ENCODE data around the gene PNPLA8. TPM values are rescaled to one million over a fixed set of nuclear protein-coding genes. Genes with fewer than 3 reads are reported as not detected.
"Not testable (repeated sequence)": the region's sequence is repeated elsewhere in the genome, so short reads cannot be mapped to it uniquely, and the experiment has no call there.

PNPLA8 gene
- total RNA-seq, 1 donor from 2014 or later, result 21.5 TPM

DNA sequence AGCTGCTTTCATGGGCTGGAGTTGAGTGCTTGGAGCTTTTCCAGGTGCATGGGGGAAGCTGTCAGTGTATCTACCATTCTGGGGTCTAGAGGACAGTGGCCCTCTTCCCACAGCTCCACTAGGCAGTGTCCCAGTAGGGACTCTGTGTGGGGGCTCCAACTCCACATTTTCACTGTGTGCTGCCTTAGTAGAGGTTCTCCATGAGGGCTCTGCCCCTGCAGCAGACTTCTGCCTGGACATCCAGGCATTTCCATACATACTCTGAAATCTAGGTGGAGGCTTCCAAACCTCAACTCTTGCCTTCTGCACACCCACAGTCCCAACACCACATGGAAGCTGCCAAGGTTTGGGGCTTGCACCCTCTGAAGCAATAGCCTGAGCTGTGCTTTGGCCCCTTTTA is 30.7 kb upstream of the PNPLA8 start:
- DNase-seq (ENCODE audit: low spot score); H3K27ac Mint-ChIP-seq; H3K4me1 Mint-ChIP-seq (ENCODE audit: low read depth); intact Hi-C loops (cut with micrococcal nuclease); H3K27me3 Mint-ChIP-seq (ENCODE audit: low read depth); H3K4me3 Mint-ChIP-seq (ENCODE audit: low read depth): not testable (repeated sequence)
- Mint-ChIP-seq H3K36me3 (ENCODE audit: low read depth) (peaks cover 44% of the 10 kb centered on the region), H3K9me3 (peaks cover 24% of the 10 kb centered on the region)

DNA sequence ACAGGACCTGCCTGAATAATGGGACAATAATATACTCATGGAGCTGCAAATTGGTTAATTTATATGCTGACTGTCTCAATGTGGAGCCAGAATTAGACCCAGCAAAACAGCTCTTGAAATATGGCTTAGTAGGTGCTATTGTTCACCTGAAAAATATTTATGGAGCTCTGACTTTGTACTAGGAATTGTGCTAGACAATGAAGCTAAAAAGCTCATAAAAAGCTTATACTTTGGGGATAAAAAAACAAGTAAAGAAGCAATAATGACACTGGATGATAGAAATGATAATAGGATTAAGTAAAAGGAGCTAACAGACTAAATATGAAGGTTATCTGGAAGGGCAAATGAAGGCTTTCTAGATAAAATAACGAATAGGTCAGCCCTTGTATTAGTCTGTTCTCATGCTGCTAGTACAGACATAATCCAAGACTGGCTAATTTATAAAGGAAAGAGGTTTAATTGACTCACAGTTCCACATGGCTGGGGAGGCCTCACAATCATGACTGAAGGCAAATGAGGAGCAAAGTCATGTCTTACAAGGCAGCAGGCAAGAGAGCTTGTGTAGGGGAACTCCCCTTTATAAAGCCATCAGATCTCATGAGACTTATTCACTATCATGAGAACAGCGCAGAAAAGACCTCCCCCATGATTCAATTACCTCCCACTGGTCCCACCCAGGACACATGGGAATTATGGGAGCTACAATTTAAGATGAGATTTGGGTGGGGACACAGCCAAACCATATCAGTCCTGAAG is 22.4 kb upstream of the PNPLA8 start:
- H3K36me3 Mint-ChIP-seq (ENCODE audit: low read depth); H3K4me3 Mint-ChIP-seq (ENCODE audit: low read depth); H3K27me3 Mint-ChIP-seq (ENCODE audit: low read depth); intact Hi-C loops (cut with micrococcal nuclease); DNase-seq (ENCODE audit: low spot score); H3K27ac Mint-ChIP-seq; H3K9me3 Mint-ChIP-seq; H3K4me1 Mint-ChIP-seq (ENCODE audit: low read depth): not testable (repeated sequence)

DNA sequence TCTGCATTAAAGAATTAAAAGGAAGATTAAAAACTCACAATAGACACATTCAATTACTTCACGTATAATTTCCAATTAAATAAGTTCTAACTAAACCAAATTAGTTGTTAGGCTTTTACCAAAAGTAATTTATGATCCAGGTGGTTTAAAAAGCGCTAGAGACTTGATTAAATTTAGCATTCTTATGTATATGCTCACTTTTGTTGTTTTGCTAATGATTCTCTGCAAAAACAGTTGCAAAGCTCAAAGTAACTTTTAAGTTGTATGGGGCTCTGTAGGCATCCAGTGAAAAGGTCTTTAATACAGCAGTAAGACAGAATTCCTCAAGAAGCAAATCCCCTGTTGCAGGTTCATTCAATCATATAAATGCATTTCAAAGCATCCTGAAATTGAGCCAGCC is 15.5 kb upstream of the PNPLA8 start:
- Mint-ChIP-seq H3K4me3 (ENCODE audit: low read depth) (no peak overlapping the region), H3K4me1 (ENCODE audit: low read depth) (no peaks in the 10 kb centered on the region), H3K27ac (no peak overlapping the region)

DNA sequence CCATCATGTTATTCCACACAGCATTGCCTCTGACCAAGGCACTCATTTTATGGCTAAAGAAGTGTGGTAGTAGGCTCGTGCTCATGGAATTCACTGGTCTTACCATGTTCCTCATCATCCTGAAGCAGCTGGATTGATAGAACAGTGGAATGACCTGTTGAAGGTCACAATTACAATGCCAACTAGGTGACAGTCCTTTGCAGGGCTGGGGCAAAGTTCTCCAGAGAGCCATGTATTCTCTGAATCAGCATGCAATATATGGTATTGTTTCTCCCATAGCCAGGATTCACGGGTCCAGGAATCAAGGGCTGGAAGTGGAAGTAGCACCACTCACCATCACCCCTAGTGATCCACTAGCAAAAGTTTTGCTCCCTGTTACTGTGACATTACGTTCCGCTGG is 12.8 kb upstream of the PNPLA8 start:
- H3K27ac Mint-ChIP-seq; H3K4me1 Mint-ChIP-seq (ENCODE audit: low read depth); H3K9me3 Mint-ChIP-seq; H3K36me3 Mint-ChIP-seq (ENCODE audit: low read depth); DNase-seq (ENCODE audit: low spot score); H3K4me3 Mint-ChIP-seq (ENCODE audit: low read depth); intact Hi-C loops (cut with micrococcal nuclease): not testable (repeated sequence)
- peaks cover 17% of the 10 kb centered on the region for H3K27me3 Mint-ChIP-seq (ENCODE audit: low read depth)

More for the DNA sequence above, 15.5 kb upstream of the PNPLA8 start:
- Mint-ChIP-seq H3K36me3 (ENCODE audit: low read depth) (no peaks in the 10 kb centered on the region), H3K9me3 (no peaks in the 10 kb centered on the region), H3K27me3 (ENCODE audit: low read depth) (peaks cover 15% of the 10 kb centered on the region)
- intact Hi-C loops (cut with micrococcal nuclease), result no loop called here
- no peak for DNase-seq (ENCODE audit: low spot score)

DNA sequence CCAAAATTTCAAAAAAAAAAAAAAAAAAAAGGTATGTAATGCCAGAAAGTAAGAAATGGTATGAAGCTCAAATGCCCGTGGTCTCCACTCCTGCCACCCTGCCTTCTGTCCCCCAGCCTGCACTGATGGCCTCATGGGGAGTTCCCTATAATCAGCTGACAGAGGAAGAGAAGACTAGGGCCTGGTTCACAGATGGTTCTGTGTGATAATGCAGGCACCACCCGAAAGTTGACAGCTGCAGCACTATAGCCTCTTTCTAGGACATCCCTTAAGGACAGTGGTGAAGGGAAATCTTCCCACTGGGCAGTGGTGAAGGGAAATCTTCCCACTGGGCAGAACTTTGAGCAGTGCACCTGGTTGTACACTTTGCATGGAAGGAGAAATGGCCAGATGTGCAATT is 12.3 kb upstream of the PNPLA8 start:
- H3K4me3 Mint-ChIP-seq (ENCODE audit: low read depth); H3K9me3 Mint-ChIP-seq; H3K27ac Mint-ChIP-seq; H3K4me1 Mint-ChIP-seq (ENCODE audit: low read depth); H3K36me3 Mint-ChIP-seq (ENCODE audit: low read depth); DNase-seq (ENCODE audit: low spot score); intact Hi-C loops (cut with micrococcal nuclease): not testable (repeated sequence)
- peaks cover 17% of the 10 kb centered on the region for H3K27me3 Mint-ChIP-seq (ENCODE audit: low read depth)

DNA sequence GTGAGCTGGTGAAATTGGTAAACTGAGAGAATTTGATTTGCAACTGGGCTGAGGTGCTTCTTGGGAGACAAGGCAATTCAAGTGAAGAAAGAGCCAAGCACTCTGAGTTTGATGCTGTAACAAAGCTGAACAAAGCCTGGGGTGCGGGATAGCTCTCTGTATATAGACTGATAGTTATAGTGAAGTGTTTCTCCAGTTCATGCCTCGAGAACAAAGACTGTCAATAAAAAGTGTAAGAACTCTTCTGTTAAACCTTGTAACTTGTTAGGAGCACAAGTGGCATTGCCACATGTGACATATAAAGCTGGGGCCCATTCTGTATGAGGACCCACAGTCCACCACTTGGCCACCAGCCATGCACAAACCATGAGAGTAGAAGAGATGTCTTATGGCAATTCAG is 11.3 kb upstream of the PNPLA8 start:
- Mint-ChIP-seq H3K9me3 (no peaks in the 10 kb centered on the region), H3K27me3 (ENCODE audit: low read depth) (peaks cover 21% of the 10 kb centered on the region), H3K4me1 (ENCODE audit: low read depth) (no peaks in the 10 kb centered on the region), H3K27ac (no peak overlapping the region), H3K36me3 (ENCODE audit: low read depth) (no peaks in the 10 kb centered on the region), H3K4me3 (ENCODE audit: low read depth) (no peak overlapping the region)
- intact Hi-C loops (cut with micrococcal nuclease), result no loop called here
- DNase-seq (ENCODE audit: low spot score), result no peak

DNA sequence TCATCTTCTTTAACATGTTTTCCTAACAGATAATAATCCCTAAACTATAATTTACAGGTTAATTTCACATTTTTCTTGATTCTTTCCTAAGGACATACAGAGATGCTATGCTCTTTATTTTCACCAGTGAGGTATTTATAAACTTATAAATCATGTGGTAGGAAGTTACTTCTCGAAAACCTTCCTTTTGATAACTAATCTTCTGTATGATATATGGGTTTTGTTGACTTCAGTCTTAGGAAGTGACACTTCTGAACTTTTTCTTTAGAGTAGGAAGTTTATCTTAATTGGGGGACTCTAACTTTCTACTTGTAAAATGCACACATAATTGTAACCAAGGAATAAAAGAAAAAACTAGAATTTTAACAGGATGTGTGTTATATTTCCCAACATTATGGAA is 9.8 kb upstream of the PNPLA8 start:
- no peak overlapping the region for H3K27ac Mint-ChIP-seq
- H3K9me3 Mint-ChIP-seq, result no peaks in the 10 kb centered on the region
- no peaks in the 10 kb centered on the region for H3K36me3 Mint-ChIP-seq (ENCODE audit: low read depth)
- intact Hi-C loops (cut with micrococcal nuclease), result no loop called here
- DNase-seq (ENCODE audit: low spot score), result no peak
- no peaks in the 10 kb centered on the region for H3K4me1 Mint-ChIP-seq (ENCODE audit: low read depth)
- H3K27me3 Mint-ChIP-seq (ENCODE audit: low read depth), result peaks cover 23% of the 10 kb centered on the region
- H3K4me3 Mint-ChIP-seq (ENCODE audit: low read depth), result no peak overlapping the region

DNA sequence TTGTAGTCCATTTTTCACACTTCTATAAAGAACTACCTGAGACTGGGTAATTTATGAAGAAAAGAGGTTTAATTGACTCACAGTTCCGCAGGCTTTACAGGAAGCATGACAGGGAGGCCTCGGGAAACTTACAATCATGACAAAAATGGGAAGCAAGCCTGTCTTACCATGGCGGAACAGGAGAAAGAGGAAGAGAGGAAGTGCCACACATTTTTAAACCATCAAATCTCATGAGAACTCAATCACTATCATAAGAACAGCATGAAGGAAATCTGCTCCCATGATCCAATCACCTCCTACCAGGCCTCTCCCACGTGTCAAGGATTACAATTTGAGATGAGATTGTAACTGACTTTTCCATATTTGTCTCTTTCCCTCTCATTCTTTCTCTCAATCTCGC is 9.3 kb upstream of the PNPLA8 start:
- Mint-ChIP-seq H3K36me3 (ENCODE audit: low read depth) (no peaks in the 10 kb centered on the region), H3K4me1 (ENCODE audit: low read depth) (no peaks in the 10 kb centered on the region), H3K27ac (no peak overlapping the region), H3K9me3 (no peaks in the 10 kb centered on the region), H3K4me3 (ENCODE audit: low read depth) (no peak overlapping the region), H3K27me3 (ENCODE audit: low read depth) (peaks cover 26% of the 10 kb centered on the region)
- intact Hi-C loops (cut with micrococcal nuclease), result no loop called here
- DNase-seq (ENCODE audit: low spot score), result no peak

DNA sequence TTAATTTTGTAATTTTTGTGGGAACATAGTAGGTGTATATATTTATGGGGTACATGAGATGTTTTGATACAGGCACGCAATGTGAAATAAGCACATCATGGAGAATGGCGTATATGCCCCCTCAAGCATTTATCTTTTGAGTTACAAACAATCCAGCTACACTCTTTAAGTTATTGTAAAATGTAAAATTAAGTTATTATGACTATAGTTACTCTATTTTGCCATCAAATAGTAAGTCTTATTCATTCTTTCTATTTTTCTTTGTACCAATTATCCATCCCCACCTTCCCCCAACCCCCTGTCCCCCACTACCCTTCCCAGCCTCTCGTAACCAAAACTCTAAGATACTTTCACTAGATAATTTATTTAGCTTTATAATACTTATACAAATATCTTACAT is 7.8 kb upstream of the PNPLA8 start:
- no peaks in the 10 kb centered on the region for H3K36me3 Mint-ChIP-seq (ENCODE audit: low read depth)
- no peak for DNase-seq (ENCODE audit: low spot score)
- no peak overlapping the region for H3K27ac Mint-ChIP-seq

DNA sequence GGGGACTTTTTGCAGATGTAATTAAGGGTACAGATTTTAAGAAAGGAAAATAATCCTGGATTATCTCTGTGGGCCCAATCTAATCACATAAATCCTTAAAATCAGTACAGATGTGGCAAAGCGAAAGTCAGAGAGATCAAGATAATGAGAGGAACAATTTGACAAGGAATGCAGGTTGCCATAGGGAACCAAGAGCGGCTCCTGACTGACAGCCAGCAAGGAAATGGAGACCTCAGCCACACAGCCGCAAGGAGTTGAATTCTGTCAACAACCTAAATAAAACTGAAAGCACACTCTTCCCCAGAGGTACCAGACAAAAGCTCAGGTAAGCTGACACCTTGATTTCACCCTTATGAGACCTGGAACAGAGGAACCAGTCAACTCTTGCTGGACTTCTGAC is 3.4 kb upstream of the PNPLA8 start:
- Mint-ChIP-seq H3K27ac (no peak overlapping the region), H3K4me3 (ENCODE audit: low read depth) (no peak overlapping the region), H3K36me3 (ENCODE audit: low read depth) (no peaks in the 10 kb centered on the region), H3K9me3 (no peaks in the 10 kb centered on the region), H3K4me1 (ENCODE audit: low read depth) (peaks cover 16% of the 10 kb centered on the region), H3K27me3 (ENCODE audit: low read depth) (peaks cover 12% of the 10 kb centered on the region)
- intact Hi-C loops (cut with micrococcal nuclease), result loop anchor here (10.0 kb wide), 1 partner anchor 965 kb away; the partner anchor contains the start of genes COG5 and DUS4L
- DNase-seq (ENCODE audit: low spot score), result no peak

More for the DNA sequence above, 7.8 kb upstream of the PNPLA8 start:
- H3K4me3 Mint-ChIP-seq (ENCODE audit: low read depth), result no peak overlapping the region
- no peaks in the 10 kb centered on the region for H3K4me1 Mint-ChIP-seq (ENCODE audit: low read depth)
- H3K9me3 Mint-ChIP-seq, result no peaks in the 10 kb centered on the region
- intact Hi-C loops (cut with micrococcal nuclease), result no loop called here
- H3K27me3 Mint-ChIP-seq (ENCODE audit: low read depth), result peaks cover 24% of the 10 kb centered on the region

DNA sequence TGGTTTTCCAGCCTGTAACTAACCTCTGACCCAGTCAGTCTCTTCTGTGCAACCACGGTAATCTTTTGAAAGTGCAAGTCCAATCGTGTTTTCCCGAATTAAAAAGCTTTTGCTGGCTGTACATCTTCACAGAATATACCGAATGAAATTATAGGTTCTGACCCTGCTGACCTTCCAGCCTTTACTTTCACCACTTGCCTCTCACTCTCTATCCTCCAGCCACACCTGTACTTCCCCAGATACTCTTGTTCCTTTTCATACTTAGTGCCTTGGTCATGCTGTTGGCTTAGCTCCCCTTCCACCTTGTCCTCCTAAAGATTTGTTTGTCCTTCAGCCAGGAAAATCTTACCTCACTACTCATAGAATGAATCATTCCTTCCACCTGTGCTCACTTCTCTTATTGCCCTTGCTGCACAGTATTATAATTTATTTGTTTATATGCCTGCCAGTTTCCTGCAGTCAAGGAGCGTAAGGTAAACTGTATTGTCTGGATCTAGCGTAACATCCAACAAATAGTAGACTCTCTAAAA is 2.3 kb upstream of the PNPLA8 start:
- no peak for DNase-seq (ENCODE audit: low spot score)
- intact Hi-C loops (cut with micrococcal nuclease), result loop anchor here (10.0 kb wide), 1 partner anchor 963 kb away; the partner anchor contains the start of genes COG5 and DUS4L
- Mint-ChIP-seq H3K9me3 (no peaks in the 10 kb centered on the region), H3K27ac (peak overlapping the region; percentile 5), H3K4me1 (ENCODE audit: low read depth) (peaks cover 27% of the 10 kb centered on the region), H3K4me3 (ENCODE audit: low read depth) (no peak overlapping the region), H3K36me3 (ENCODE audit: low read depth) (peaks cover 3% of the 10 kb centered on the region), H3K27me3 (ENCODE audit: low read depth) (peaks cover 10% of the 10 kb centered on the region)

DNA sequence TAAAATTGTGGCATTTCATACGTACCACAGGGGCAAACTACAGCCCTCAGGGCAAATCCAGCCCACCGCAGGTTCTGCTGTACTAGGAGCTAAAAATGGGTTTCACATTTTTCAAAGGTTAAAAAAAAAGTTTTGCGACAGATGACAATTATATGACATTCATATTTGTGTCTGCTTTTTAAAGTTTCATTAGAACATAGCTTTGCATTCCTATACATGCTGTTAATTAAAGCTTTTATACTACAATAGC is 758 bp upstream of the PNPLA8 start:
- H3K36me3 Mint-ChIP-seq (ENCODE audit: low read depth), result peaks cover 8% of the 10 kb centered on the region
- DNase-seq (ENCODE audit: low spot score), result no peak
- H3K9me3 Mint-ChIP-seq, result no peaks in the 10 kb centered on the region
- intact Hi-C loops (cut with micrococcal nuclease), result loop anchor here (1.0 to 10.0 kb wide), 3 partner anchors 43 to 1358 kb away; partner anchors contain the start of genes COG5, DNAJB9, DUS4L and HBP1
- peaks cover 4% of the 10 kb centered on the region for H3K27me3 Mint-ChIP-seq (ENCODE audit: low read depth)
- H3K27ac Mint-ChIP-seq, result peak overlapping the region; percentile 98
- peak overlapping the region; percentile 89 for H3K4me3 Mint-ChIP-seq (ENCODE audit: low read depth)
- H3K4me1 Mint-ChIP-seq (ENCODE audit: low read depth), result peaks cover 35% of the 10 kb centered on the region

DNA sequence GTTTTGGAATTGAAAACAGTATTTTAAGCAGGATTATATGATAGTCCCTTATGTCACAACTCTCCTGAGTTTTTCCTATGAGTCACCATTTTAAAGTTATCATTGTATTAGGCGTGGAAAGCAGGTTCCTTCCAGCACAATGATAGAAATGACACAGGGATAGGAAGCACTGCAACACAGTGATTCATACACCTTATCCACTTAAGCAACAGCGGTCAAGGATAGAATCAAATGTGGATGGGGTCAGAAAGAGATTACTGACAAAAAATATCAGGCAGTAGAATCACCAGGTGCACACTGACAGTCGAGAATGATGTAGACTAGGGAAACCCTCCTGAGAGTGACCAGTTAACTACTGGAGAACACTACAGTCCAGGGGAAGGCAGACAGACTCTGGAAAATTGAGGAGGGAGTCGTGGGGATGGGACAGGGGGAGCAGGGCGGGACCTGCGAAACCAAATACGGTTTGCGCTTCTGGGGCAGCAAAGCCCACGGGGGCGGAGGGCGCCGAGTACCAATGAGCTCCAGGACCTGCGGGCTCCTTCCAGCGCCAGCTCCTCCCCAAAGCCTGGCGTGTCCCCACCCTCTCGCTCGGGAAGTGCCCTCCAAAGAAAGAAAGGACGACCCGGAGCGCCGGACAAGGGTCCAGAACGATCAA is 479 bp downstream of the PNPLA8 start:
- Mint-ChIP-seq H3K4me3 (ENCODE audit: low read depth) (peak overlapping the region; percentile 89), H3K27me3 (ENCODE audit: low read depth) (peaks cover 2% of the 10 kb centered on the region), H3K27ac (peak overlapping the region; percentile 98), H3K4me1 (ENCODE audit: low read depth) (peaks cover 42% of the 10 kb centered on the region), H3K36me3 (ENCODE audit: low read depth) (peaks cover 17% of the 10 kb centered on the region), H3K9me3 (no peaks in the 10 kb centered on the region)
- intact Hi-C loops (cut with micrococcal nuclease), result loop anchor here (10.0 kb wide), 1 partner anchor 961 kb away; the partner anchor contains the start of genes COG5 and DUS4L
- no peak for DNase-seq (ENCODE audit: low spot score)
